CD14-positive monocyte (primary cell): ENCODE measurements around the gene ARHGAP10. TPM values are rescaled to one million over a fixed set of nuclear protein-coding genes. Genes with fewer than 3 reads are reported as not detected.

Experiments
- DNase-seq, 3 donors: peaks; one replicate each; pipeline ENCODE4 v3.0.0-alpha.2; 2011 to 2022
- H2AFZ ChIP-seq: 2 replicates; pipeline ENCODE4 v1.6.0; 2012; ENCODE audit warnings: mild to moderate bottlenecking, low read depth, low read length, inconsistent platforms; ENCODE audit not compliant: insufficient read depth, poor library complexity, severe bottlenecking
- H3K27ac ChIP-seq, 2 donors: 1 replicate in 1 of 2; 2 replicates in 1 of 2; pipeline ENCODE4 v1.5.1; 2012 to 2013; ENCODE audit warnings: low read length in 2 of 2, control low read depth in 1 of 2, inconsistent platforms in 1 of 2, low read depth in 1 of 2, mild to moderate bottlenecking in 1 of 2
- H3K27me3 ChIP-seq, 2 donors: one replicate each; pipeline versions ENCODE4 v1.6.0 to v1.6.1; 2011 to 2013; ENCODE audit warnings: low read length in 2 of 2; ENCODE audit not compliant: control insufficient read depth in 2 of 2, insufficient read depth in 2 of 2
- H3K36me3 ChIP-seq, 2 donors: replicated peaks in 1 of 2; 1 replicate in 1 of 2; 2 replicates in 1 of 2; pipeline versions ENCODE4 v1.5.1 to v1.6.1; 2012 to 2013; ENCODE audit warnings: low read length in 2 of 2, control low read depth in 1 of 2, inconsistent platforms in 1 of 2, mild to moderate bottlenecking in 1 of 2; ENCODE audit not compliant: insufficient read depth in 2 of 2, control insufficient read depth in 1 of 2
- H3K4me1 ChIP-seq, 2 donors: 1 replicate in 1 of 2; 2 replicates in 1 of 2; pipeline versions ENCODE4 v1.5.1 to v1.6.1; 2012 to 2013; ENCODE audit warnings: low read length in 2 of 2, control low read depth in 1 of 2, inconsistent platforms in 1 of 2, mild to moderate bottlenecking in 1 of 2, moderate library complexity in 1 of 2; ENCODE audit not compliant: insufficient read depth in 2 of 2, control insufficient read depth in 1 of 2
- H3K4me2 ChIP-seq: replicated peaks from 2 replicates; pipeline ENCODE3; 2012; ENCODE audit warnings: low read length, moderate library complexity, mild to moderate bottlenecking; ENCODE audit not compliant: poor library complexity, severe bottlenecking; ENCODE audit errors: extremely low read depth
- H3K4me3 ChIP-seq, 3 experiments: fragments of 200-600 bp in 1 of 3; sonication (generic) in 1 of 3; replicated peaks in 1 of 3; 1 replicate in 2 of 3; 2 replicates in 1 of 3; pipeline ENCODE4 v1.5.1; 2011 to 2013; ENCODE audit warnings: low read length in 3 of 3, mild to moderate bottlenecking in 3 of 3, control low read depth in 2 of 3, low read depth in 2 of 3, inconsistent platforms in 1 of 3, moderate library complexity in 1 of 3
- H3K79me2 ChIP-seq: 2 replicates; pipeline ENCODE4 v1.6.0; 2012; ENCODE audit warnings: mild to moderate bottlenecking, control low read depth, inconsistent platforms, low read length, moderate library complexity; ENCODE audit not compliant: insufficient read depth
- H3K9ac ChIP-seq: 2 replicates; pipeline ENCODE4 v1.6.0; 2017; ENCODE audit warnings: low read length, mild to moderate bottlenecking; ENCODE audit not compliant: insufficient read depth, poor library complexity, severe bottlenecking
- H3K9me3 ChIP-seq, 2 donors: replicated peaks in 1 of 2; 1 replicate in 1 of 2; 2 replicates in 1 of 2; pipeline versions ENCODE4 v1.5.1 to v1.6.1; 2012 to 2013; ENCODE audit warnings: low read length in 2 of 2, control low read depth in 1 of 2; ENCODE audit not compliant: control insufficient read depth in 1 of 2, insufficient read depth in 1 of 2
- H4K20me1 ChIP-seq: 2 replicates; pipeline ENCODE4 v1.6.0; 2012; ENCODE audit warnings: mild to moderate bottlenecking, low read length, control low read depth, moderate library complexity; ENCODE audit not compliant: insufficient read depth
- H3K27ac Mint-ChIP-seq, 7 donors: one replicate each; pipeline ENCODE4 v1.8.0; 2020; ENCODE audit warnings: mild to moderate bottlenecking in 7 of 7, mixed read lengths in 7 of 7, moderate library complexity in 6 of 7, inconsistent platforms in 2 of 7
- H3K27me3 Mint-ChIP-seq, 3 donors: one replicate each; pipeline ENCODE4 v1.8.0; 2021 to 2022; ENCODE audit warnings: low read depth in 3 of 3, mild to moderate bottlenecking in 3 of 3, mixed read lengths in 3 of 3, moderate library complexity in 3 of 3, inconsistent platforms in 1 of 3
- H3K36me3 Mint-ChIP-seq, 2 donors: one replicate each; pipeline ENCODE4 v1.8.0; 2020; ENCODE audit warnings: mixed read lengths in 2 of 2, inconsistent platforms in 1 of 2, mild to moderate bottlenecking in 1 of 2
- H3K4me1 Mint-ChIP-seq: one replicate; pipeline ENCODE4 v1.8.0; 2020; ENCODE audit warnings: mild to moderate bottlenecking, mixed read lengths
- H3K4me3 Mint-ChIP-seq, 2 donors: one replicate each; pipeline ENCODE4 v1.8.0; 2020; ENCODE audit warnings: mild to moderate bottlenecking in 2 of 2, mixed read lengths in 2 of 2, moderate library complexity in 1 of 2
- H3K9me3 Mint-ChIP-seq, 7 donors: one replicate each; pipeline ENCODE4 v1.8.0; 2020 to 2022; ENCODE audit warnings: mixed read lengths in 7 of 7, mild to moderate bottlenecking in 6 of 7, moderate library complexity in 6 of 7, inconsistent platforms in 2 of 7
- WGBS: methylation state at CpG from one replicate; pipeline ENCODE4 v1.1.5; 2013; ENCODE audit warnings: missing lambda C conversion rate; ENCODE audit not compliant: insufficient coverage; 5-methylcytosine and 5-hydroxymethylcytosine counted together
- intact Hi-C, 2 donors: fragments of 100-400 bp; cut with micrococcal nuclease; formaldehyde crosslinking; loops; one replicate each; pipeline versions ENCODE4 v1.15.0 to v1.15.1; 2023
- polyA plus RNA-seq, 3 donors: library from polyadenylated mRNA; depleted of rRNA in 1 of 3; unstranded in 2 of 3; stranded (reverse) in 1 of 3; fragments of 300-500 nt in 2 of 3; fragments of >200 nt in 1 of 3; fragmentation: Illumina TruSeq in 2 of 3; gene quantifications; 1 replicate in 2 of 3; 2 replicates in 1 of 3; pipeline ENCODE4 v1.2.3, GENCODE V29; 2012 to 2021
- TF ChIP-seq, protein P1 (sequence below): fragments of 200-600 bp; IDR thresholded peaks from one replicate; pipeline ENCODE4 v1.8.0; 2022; ENCODE audit warnings: antibody characterized with exemption, mild to moderate bottlenecking

The ARHGAP10 gene
- polyA plus RNA-seq, 3 donors = 1.7 to 4.3 (median 3.0) TPM

- WGBS = 100% methylated on average over 3 of the region's 17 CpGs
- H3K4me3 Mint-ChIP-seq = no peak overlapping the region
Observed at GRCh38 chr4:147791341-147791740, 59.5 kb downstream of the ARHGAP10 start.

GRCh38 chr4:147791865-147792264, 60.0 kb downstream of the ARHGAP10 start:
- Histone ChIP-seq H2AFZ (no peak overlapping the region), H3K4me2 (no peak overlapping the region), H3K36me3 (no peaks in the 10 kb centered on the region), H4K20me1 (no peaks in the 10 kb centered on the region), H3K4me1 (no peaks in the 10 kb centered on the region), H3K4me3 (no peak overlapping the region), H3K27ac (no peak overlapping the region), H3K27me3 (no peaks in the 10 kb centered on the region), H3K79me2 (no peaks in the 10 kb centered on the region), H3K9ac (no peak overlapping the region), H3K9me3 (no peaks in the 10 kb centered on the region)
- TF ChIP-seq, protein P1, sequence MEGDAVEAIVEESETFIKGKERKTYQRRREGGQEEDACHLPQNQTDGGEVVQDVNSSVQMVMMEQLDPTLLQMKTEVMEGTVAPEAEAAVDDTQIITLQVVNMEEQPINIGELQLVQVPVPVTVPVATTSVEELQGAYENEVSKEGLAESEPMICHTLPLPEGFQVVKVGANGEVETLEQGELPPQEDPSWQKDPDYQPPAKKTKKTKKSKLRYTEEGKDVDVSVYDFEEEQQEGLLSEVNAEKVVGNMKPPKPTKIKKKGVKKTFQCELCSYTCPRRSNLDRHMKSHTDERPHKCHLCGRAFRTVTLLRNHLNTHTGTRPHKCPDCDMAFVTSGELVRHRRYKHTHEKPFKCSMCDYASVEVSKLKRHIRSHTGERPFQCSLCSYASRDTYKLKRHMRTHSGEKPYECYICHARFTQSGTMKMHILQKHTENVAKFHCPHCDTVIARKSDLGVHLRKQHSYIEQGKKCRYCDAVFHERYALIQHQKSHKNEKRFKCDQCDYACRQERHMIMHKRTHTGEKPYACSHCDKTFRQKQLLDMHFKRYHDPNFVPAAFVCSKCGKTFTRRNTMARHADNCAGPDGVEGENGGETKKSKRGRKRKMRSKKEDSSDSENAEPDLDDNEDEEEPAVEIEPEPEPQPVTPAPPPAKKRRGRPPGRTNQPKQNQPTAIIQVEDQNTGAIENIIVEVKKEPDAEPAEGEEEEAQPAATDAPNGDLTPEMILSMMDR = no peak
- Mint-ChIP-seq H3K4me3 (no peak overlapping the region), H3K27ac (no peak overlapping the region), H3K4me1 (peaks cover 10% of the 10 kb centered on the region), H3K9me3 (no peaks in the 10 kb centered on the region), H3K36me3 (no peaks in the 10 kb centered on the region), H3K27me3 (peaks cover 0 to 2% (median 0%) of the 10 kb centered on the region in 3 donors)
- no peak for DNase-seq
- 100% methylated on average over 1 of the region's 8 CpGs for WGBS
- intact Hi-C loops = no loop called here

More at GRCh38 chr4:147791341-147791740, 59.5 kb downstream of the ARHGAP10 start:
- no peak overlapping the region for H3K4me2 ChIP-seq
- no peak overlapping the region for H3K27ac Mint-ChIP-seq
- H3K4me3 ChIP-seq = no peak overlapping the region
- TF ChIP-seq, protein P1 = no peak
- H3K79me2 ChIP-seq = no peaks in the 10 kb centered on the region
- no peak overlapping the region for H3K9ac ChIP-seq
- H3K9me3 Mint-ChIP-seq = no peaks in the 10 kb centered on the region
- H3K27me3 ChIP-seq = no peaks in the 10 kb centered on the region
- H2AFZ ChIP-seq = no peak overlapping the region
- H3K9me3 ChIP-seq = no peaks in the 10 kb centered on the region
- peaks cover 10% of the 10 kb centered on the region for H3K4me1 Mint-ChIP-seq
- peaks cover 0 to 2% (median 0%) of the 10 kb centered on the region in 3 donors for H3K27me3 Mint-ChIP-seq
- no peak overlapping the region for H3K27ac ChIP-seq
- no peaks in the 10 kb centered on the region for H3K36me3 ChIP-seq
- intact Hi-C loops = no loop called here
- H3K36me3 Mint-ChIP-seq = no peaks in the 10 kb centered on the region
- no peak for DNase-seq
- no peaks in the 10 kb centered on the region for H4K20me1 ChIP-seq
- no peaks in the 10 kb centered on the region for H3K4me1 ChIP-seq
